H1 (cell line): ENCODE data around the gene MATN4. TPM values are rescaled to one million over a fixed set of nuclear protein-coding genes. Genes with fewer than 3 reads are reported as not detected.

Source experiments
- HDAC6 ChIP-seq: IDR thresholded peaks from one replicate; pipeline ENCODE4 v1.7.1; 2012; ENCODE audit warnings: low read depth, mild to moderate bottlenecking, inconsistent platforms, low read length, moderate library complexity
- KDM1A ChIP-seq: fragments of 200-600, 300-600 bp; sonication (generic); IDR thresholded peaks from 2 replicates; pipeline ENCODE4 v1.7.1; 2016; ENCODE audit warnings: mild to moderate bottlenecking, low read length, borderline replicate concordance
- RAD21 ChIP-seq, 2 experiments: IDR thresholded peaks in 1 of 2; conservative IDR thresholded peaks in 1 of 2; 2 replicates each; pipeline ENCODE4 v1.6.1; 2011; ENCODE audit warnings: low read depth in 2 of 2, low read length in 2 of 2, improper control_type of control experiment in 1 of 2, inconsistent platforms in 1 of 2, mild to moderate bottlenecking in 1 of 2, moderate library complexity in 1 of 2
- SP2 ChIP-seq: IDR thresholded peaks from 2 replicates; pipeline ENCODE4 v1.6.1; 2012; ENCODE audit warnings: mild to moderate bottlenecking, low read length, inconsistent platforms
- polyA plus RNA-seq, 7 experiments: library from polyadenylated mRNA; depleted of rRNA in 3 of 7; stranded (reverse) in 5 of 7; unstranded in 2 of 7; fragments of >200 nt in 5 of 7; fragments of 200-250 nt in 2 of 7; gene quantifications; 1 replicate in 5 of 7; 2 replicates in 1 of 7; 4 replicates in 1 of 7; pipeline versions ENCODE4 v1.2.1 to v1.2.3, GENCODE V29; 2011 to 2013; ENCODE audit warnings: missing spikeins in 2 of 7, mixed read lengths in 2 of 7
- total RNA-seq: library from RNA; stranded (reverse); fragmentation: NEBNext Ultra II Directional; extraction: Animal tissue kit (Norgen Biotek cat#: 25700); gene quantifications from 2 replicates; pipeline ENCODE4 v1.2.1, GENCODE V29; 2021

MATN4 gene
- total and polyA plus RNA-seq, 2 of the 8 experiments (the other 6 are each of a cell fraction or from before 2014, with no cell fraction given): 2.1 to 4.4 TPM

DNA sequence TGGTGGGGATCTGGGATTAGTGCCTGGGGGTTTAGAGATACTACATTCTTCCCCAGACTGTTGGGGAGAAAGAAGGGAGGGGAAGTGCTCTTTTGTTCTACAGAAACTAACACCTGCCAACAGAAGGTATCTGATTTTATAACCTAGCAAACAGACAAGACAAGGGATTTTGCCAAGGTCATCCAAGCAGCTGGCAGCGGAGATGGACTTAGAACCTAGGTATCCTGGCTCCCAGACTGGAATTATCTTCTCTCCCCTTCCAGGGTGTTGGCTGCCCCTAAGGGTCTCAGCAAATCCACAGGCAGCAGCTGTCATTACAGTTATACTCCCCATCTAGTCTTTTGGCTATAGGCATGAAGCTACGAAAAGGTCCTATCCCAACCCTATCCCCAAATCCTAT lies 31.7 kb upstream of the MATN4 start (continued):
- TF ChIP-seq HDAC6 (no peak), RAD21 (IDR thresholded peaks at IDR 0.05 in 1 of 2, conservative IDR thresholded peaks at IDR 0.05 in 1 of 2; ENCODE audit: low read depth in 2 of 2, low read length in 2 of 2) (no peak), SP2 (no peak), KDM1A (no peak)
